Stimulated activated naive CD8-positive, alpha-beta T cell treated with anti-CD3 and anti-CD28 coated beads, Interleukin-15, amount 100 ng/mL, for 72 hours (primary cell): ENCODE measurements around the gene G6PD.

ENCODE experiments used
- ATAC-seq: fragments of 150-1000 bp; cut with Tn5 transposase; 2 replicates; pipeline ENCODE4 v1.10.0; 2021; ENCODE audit warnings: mild to moderate bottlenecking, moderate library complexity
- DNase-seq, 2 donors: peaks; one replicate each; pipeline ENCODE4 v3.0.0; 2021 to 2022
- H3K27ac Mint-ChIP-seq, 2 donors: one replicate each; pipeline ENCODE4 v1.8.0; 2022; ENCODE audit warnings: mild to moderate bottlenecking in 2 of 2, mixed read lengths in 2 of 2, moderate library complexity in 2 of 2
- H3K27me3 Mint-ChIP-seq: one replicate; pipeline ENCODE4 v1.8.0; 2022; ENCODE audit warnings: mixed read lengths
- H3K4me1 Mint-ChIP-seq: one replicate; pipeline ENCODE4 v1.8.0; 2022; ENCODE audit warnings: mild to moderate bottlenecking, mixed read lengths
- H3K4me3 Mint-ChIP-seq, 2 donors: one replicate each; pipeline ENCODE4 v1.8.0; 2022; ENCODE audit warnings: mild to moderate bottlenecking in 2 of 2, mixed read lengths in 2 of 2, moderate library complexity in 1 of 2
- H3K9me3 Mint-ChIP-seq, 2 donors: one replicate each; pipeline ENCODE4 v1.8.0; 2022; ENCODE audit warnings: mixed read lengths in 2 of 2

The G6PD gene

GRCh38 chrX:154531626-154532025 lies 15.0 kb downstream of the G6PD start:
- no peak overlapping the region for H3K4me3 Mint-ChIP-seq

DNA sequence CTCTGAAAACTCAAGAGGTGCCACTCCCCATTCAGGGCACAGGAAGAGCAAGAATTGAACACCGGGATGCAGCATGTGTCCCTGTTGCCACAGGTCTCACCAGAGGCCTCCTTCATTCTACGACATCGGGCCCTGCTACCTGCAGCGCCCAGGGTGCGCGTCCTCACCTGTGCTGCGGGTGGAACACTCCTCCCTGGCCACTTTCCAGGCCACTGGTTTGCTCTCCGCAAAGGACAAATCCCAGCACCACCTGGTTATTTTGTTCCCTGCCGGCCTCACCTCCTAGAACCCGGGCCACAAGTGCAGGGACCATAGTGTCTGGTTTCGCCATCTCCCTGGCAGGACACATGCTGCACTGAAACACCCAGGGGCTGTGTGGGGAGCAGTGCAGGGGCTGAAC lies 16.4 kb downstream of the G6PD start:
- ATAC-seq (no peak), DNase-seq (no peak)
- H3K27ac Mint-ChIP-seq = no peak overlapping the region
- no peaks in the 10 kb centered on the region for H3K27me3 Mint-ChIP-seq
- no peaks in the 10 kb centered on the region for H3K9me3 Mint-ChIP-seq
- peaks cover 32% of the 10 kb centered on the region for H3K4me1 Mint-ChIP-seq
- no peak overlapping the region for H3K4me3 Mint-ChIP-seq

More at GRCh38 chrX:154531626-154532025, 15.0 kb downstream of the G6PD start:
- no peak for ATAC-seq
- Mint-ChIP-seq H3K9me3 (no peaks in the 10 kb centered on the region), H3K27ac (no peak overlapping the region), H3K27me3 (no peaks in the 10 kb centered on the region), H3K4me1 (peaks cover 22% of the 10 kb centered on the region)
- DNase-seq = no peak

- no peak overlapping the region for H3K27ac Mint-ChIP-seq
These were observed 17.4 kb downstream of the G6PD start for GRCh38 chrX:154529206-154529612.

GRCh38 chrX:154526901-154527675 lies 19.6 kb downstream of the G6PD start:
- peaks cover 25% of the 10 kb centered on the region for H3K4me1 Mint-ChIP-seq
- DNase-seq = peak; percentile 52 to 65

More at GRCh38 chrX:154529206-154529612, 17.4 kb downstream of the G6PD start:
- Mint-ChIP-seq H3K9me3 (no peaks in the 10 kb centered on the region), H3K4me3 (no peak overlapping the region), H3K4me1 (peaks cover 25% of the 10 kb centered on the region), H3K27me3 (no peaks in the 10 kb centered on the region)
- no peak for ATAC-seq
- no peak for DNase-seq

GRCh38 chrX:154525606-154526490 lies 20.8 kb downstream of the G6PD start:
- Mint-ChIP-seq H3K9me3 (no peaks in the 10 kb centered on the region), H3K27me3 (no peaks in the 10 kb centered on the region), H3K27ac (peak overlapping the region; percentile 36 to 90), H3K4me3 (no peak overlapping the region), H3K4me1 (peaks cover 25% of the 10 kb centered on the region)
- DNase-seq = no peak
- ATAC-seq = no peak

More at GRCh38 chrX:154526901-154527675, 19.6 kb downstream of the G6PD start:
- H3K27me3 Mint-ChIP-seq = no peaks in the 10 kb centered on the region
- H3K27ac Mint-ChIP-seq = peak overlapping the region in 1 of 2 donors; percentile 74
- peak; percentile 96 for ATAC-seq
- no peaks in the 10 kb centered on the region for H3K9me3 Mint-ChIP-seq
- peak overlapping the region in 1 of 2 donors; percentile 33 for H3K4me3 Mint-ChIP-seq

- Mint-ChIP-seq H3K27me3 (no peaks in the 10 kb centered on the region), H3K4me1 (peaks cover 24% of the 10 kb centered on the region), H3K9me3 (no peaks in the 10 kb centered on the region), H3K4me3 (no peak overlapping the region), H3K27ac (no peak overlapping the region)
- DNase-seq = no peak
- no peak for ATAC-seq
These were observed 27.3 kb downstream of the G6PD start for GRCh38 chrX:154519389-154519788.

DNA sequence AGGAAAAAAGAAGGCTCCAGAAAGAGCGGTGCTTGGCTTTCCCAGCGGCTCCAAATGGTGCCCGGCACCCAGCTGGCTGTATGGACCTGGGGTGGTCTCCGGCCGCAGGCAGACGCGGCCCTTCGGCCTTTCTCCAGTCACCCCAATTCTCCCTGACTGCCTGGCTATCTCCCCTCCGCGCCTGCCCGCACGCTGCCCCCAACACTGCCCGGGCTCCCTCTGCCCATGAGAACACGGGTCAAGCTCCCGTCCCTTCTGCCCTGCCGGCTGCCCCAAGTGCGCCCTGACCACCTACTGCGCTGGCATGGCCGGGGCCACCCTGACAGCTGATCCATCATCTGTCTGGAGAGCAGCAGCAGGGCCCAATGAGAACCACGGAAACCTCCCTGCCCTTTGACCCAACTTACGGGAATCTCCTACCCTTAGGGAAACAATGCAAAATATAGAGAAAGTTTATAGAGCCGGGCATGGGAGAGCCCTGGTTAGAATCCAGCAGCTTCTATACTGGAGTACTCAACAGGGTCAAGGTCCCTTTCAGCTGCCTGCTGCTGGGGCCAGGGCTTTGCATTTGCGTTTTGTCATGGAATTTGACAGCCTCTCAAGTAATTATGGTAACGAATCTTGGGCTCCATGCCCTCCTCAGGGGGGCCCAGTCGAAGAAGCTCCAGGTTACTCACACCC lies 29.4 kb downstream of the G6PD start:
- peak overlapping the region in 1 of 2 donors; percentile 44 for H3K4me3 Mint-ChIP-seq
- no peaks in the 10 kb centered on the region for H3K9me3 Mint-ChIP-seq
- DNase-seq (no peak), ATAC-seq (no peak)
- H3K4me1 Mint-ChIP-seq = peaks cover 40% of the 10 kb centered on the region
- no peak overlapping the region for H3K27ac Mint-ChIP-seq
- H3K27me3 Mint-ChIP-seq = no peaks in the 10 kb centered on the region

DNA sequence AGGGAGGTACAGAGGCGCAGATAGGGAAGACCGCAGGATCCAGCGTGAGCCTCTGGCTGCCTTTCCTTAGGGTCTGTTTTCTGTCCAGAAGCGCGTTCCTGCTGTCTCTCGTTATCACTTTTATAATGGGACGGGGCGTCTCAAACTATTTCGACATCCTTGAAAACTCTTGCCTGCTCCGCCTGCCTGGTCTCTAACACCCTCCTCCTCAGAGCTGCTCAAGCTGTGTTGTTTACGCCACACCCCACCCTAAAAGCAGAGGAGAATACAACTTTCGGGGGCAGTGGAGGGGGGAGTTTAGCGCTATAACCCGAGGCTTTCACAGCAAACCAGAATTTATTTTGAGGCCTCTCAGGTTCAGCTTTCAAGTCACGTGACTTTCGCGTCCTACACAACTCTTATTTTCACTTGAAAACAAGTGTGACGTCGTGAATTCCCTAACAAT lies 30.0 kb downstream of the G6PD start:
- DNase-seq (no peak), ATAC-seq (peak; percentile 8)
- H3K4me1 Mint-ChIP-seq = peaks cover 45% of the 10 kb centered on the region
- H3K27ac Mint-ChIP-seq = peak overlapping the region; percentile 76 to 92
- H3K9me3 Mint-ChIP-seq = no peaks in the 10 kb centered on the region
- H3K27me3 Mint-ChIP-seq = no peaks in the 10 kb centered on the region
- H3K4me3 Mint-ChIP-seq = peak overlapping the region; percentile 96 to 97

DNA sequence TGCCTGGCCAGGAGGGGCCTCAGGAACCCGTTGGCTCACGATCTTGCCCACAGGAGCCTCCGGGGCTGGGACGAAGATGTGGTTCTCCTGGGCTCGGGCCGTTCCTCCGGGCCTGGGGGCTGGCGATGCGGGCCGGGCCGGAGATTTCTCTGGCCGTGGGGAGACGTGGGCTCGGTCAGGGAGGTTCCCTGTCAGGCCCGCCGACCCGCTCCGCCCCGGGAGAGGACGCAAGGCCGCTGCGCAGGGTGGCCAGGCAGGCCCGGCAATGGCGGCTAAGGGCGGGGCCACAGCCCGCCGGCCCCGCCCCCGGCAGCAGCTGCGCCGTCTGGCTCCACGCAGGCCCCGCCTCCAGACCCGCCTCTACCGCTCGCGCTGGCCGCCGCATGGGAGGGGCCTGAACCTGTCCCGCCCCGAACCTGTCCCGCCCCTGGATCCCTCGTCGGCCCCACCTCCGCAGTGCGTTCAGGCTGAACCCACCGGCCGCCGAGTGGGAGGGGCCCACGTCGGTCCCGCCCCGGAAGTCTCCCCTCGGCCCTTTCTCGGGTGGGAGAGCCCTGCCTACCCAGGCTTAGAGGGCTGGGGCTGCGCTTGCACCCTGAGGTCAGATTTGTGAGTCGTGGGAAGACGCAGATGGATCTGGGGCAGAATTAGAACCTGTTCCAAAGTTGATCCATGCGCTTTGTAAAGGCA lies 30.5 kb downstream of the G6PD start, which contains the start of gene FAM3A:
Gene FAM3A, minus strand, starts transcription at position 267 of the 690 bp plus-strand sequence. CDS start 460 bp downstream, outside the sequence.
- H3K27ac Mint-ChIP-seq = peak within 1 kb of the TSS; percentile 86 to 96
- H3K27me3 Mint-ChIP-seq = no peaks in the 10 kb centered on the region
- ATAC-seq (peak; percentile 96), DNase-seq (peak; percentile 89 to 92)
- peak within 1 kb of the TSS; percentile 96 to 97 for H3K4me3 Mint-ChIP-seq
- peaks cover 51% of the 10 kb centered on the region for H3K4me1 Mint-ChIP-seq
- H3K9me3 Mint-ChIP-seq = no peaks in the 10 kb centered on the region

DNA sequence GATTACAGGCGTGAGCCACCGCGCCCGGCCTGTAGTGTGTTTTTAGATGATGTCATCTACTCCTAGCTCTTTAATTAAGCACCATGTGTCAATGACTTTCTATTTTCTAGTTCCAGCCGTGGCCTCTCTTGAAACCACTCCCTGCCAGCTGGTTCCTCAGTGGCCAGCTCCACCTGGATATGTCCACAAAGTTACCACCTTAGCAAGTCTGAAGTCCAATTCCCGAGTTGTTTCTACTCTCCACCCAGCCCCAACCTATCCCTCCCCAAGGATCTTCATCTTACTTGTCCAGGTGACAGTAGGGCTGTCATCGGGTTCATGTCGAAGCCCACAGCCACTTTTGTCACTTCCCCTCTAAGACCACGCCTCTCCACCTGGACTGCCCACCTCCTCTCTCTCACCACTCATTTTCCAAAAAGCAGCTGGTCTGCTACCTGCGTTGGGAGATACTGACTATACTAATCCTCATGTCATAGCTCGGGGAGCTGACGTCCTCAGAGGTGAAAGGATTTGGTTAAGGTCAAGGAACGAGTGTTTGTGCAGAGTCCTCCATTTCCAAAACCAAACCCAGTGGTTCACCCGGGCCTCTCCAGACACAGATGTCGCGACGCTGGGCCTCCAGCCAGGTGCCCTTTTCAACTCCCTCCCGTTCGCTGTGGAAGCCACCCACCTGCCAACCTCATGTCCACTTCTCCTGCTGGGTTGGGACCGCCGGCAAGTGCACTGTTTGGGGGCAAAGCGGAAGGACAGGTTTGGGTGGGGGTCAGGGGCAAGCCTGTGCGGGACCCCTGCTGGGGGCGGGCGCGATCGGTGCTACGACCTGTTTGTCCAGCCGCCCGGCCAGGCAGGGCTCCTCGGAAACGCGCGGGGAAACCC lies 31.3 kb downstream of the G6PD start:
- DNase-seq = peak; percentile 10 to 16
- H3K27ac Mint-ChIP-seq = peak overlapping the region; percentile 86 to 96
- H3K4me1 Mint-ChIP-seq = peaks cover 56% of the 10 kb centered on the region
- H3K9me3 Mint-ChIP-seq = no peaks in the 10 kb centered on the region
- no peaks in the 10 kb centered on the region for H3K27me3 Mint-ChIP-seq
- H3K4me3 Mint-ChIP-seq = peak overlapping the region; percentile 90 to 96
- peak; percentile 16 for ATAC-seq

DNA sequence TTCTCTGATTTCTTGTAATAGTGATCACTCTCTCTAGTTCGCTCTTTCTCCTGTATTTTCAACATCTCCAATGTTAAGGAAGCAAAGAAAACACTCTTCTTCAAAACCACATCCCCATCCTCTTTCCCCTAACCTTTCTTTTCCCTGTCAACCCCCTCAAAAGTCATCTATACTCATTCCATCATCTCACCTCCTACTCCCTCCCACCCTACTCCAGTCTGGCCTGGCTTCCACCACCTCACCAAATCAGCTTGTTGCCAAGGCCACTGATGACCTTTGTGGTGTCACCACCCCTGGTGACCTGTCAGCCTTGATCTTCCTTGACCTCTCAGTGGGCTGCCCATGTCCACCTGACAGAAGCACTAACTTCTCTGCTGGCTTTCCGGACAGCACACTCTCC lies 32.9 kb downstream of the G6PD start:
- no peak for DNase-seq
- no peaks in the 10 kb centered on the region for H3K9me3 Mint-ChIP-seq
- no peaks in the 10 kb centered on the region for H3K27me3 Mint-ChIP-seq
- peak overlapping the region; percentile 53 to 64 for H3K4me3 Mint-ChIP-seq
- no peak for ATAC-seq
- peaks cover 67% of the 10 kb centered on the region for H3K4me1 Mint-ChIP-seq
- peak overlapping the region in 1 of 2 donors; percentile 92 for H3K27ac Mint-ChIP-seq

DNA sequence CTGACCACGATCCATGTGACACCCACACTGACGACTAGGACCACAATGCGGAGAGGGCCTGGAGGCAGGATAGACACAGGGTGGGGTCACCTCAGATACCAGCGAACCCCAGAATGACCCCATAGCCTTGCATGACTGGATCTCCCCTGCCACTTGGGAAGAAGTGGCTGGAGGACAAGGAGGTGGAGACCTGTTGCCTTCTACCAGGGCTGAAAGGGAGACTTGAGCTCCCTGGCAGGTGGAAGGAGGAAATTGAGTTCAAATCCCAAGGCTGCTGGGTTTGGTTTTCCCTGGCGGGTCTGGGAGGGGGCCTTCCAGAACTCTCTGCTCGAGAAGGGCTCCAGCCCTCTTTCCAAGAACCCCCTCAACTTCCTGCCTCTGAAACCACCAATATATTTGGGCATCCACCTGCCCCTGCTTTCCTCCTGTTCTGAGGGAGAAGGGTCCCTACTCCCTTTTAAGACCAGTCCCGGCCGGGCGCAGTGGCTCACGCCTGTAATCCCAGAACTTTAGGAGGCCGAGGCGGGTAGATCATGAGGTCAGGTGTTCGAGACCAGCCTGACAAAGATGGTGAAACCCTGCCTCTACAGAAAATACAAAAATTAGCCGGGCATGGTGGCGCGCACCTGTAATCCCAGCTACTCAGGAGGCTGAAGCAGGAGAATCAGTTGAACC lies 33.6 kb downstream of the G6PD start:
- no peak for ATAC-seq
- H3K4me3 Mint-ChIP-seq = no peak overlapping the region
- peak overlapping the region in 1 of 2 donors; percentile 12 for H3K27ac Mint-ChIP-seq
- no peaks in the 10 kb centered on the region for H3K9me3 Mint-ChIP-seq
- H3K27me3 Mint-ChIP-seq = no peaks in the 10 kb centered on the region
- DNase-seq = no peak
- H3K4me1 Mint-ChIP-seq = peaks cover 70% of the 10 kb centered on the region

- no peaks in the 10 kb centered on the region for H3K27me3 Mint-ChIP-seq
- peak overlapping the region; percentile 72 to 88 for H3K27ac Mint-ChIP-seq
- H3K9me3 Mint-ChIP-seq = no peaks in the 10 kb centered on the region
- DNase-seq (no peak), ATAC-seq (no peak)
- H3K4me1 Mint-ChIP-seq = peaks cover 61% of the 10 kb centered on the region
- peak overlapping the region; percentile 50 to 65 for H3K4me3 Mint-ChIP-seq
These were observed 34.9 kb downstream of the G6PD start for GRCh38 chrX:154511761-154512160.
